Nephron (organoid): ENCODE data around the gene SLC25A45.

Source experiments
- H3K27ac Mint-ChIP-seq, 3 experiments: 2 replicates each; pipeline ENCODE4 v1.8.0; 2020; ENCODE audit warnings: mixed read lengths in 3 of 3, mild to moderate bottlenecking in 2 of 3, moderate library complexity in 1 of 3
- H3K27me3 Mint-ChIP-seq: 2 replicates; pipeline ENCODE4 v1.8.0; 2021; ENCODE audit warnings: low read depth, mild to moderate bottlenecking, moderate library complexity, mixed read lengths
- H3K36me3 Mint-ChIP-seq: 2 replicates; pipeline ENCODE4 v1.8.0; 2020; ENCODE audit warnings: low read depth, mixed read lengths
- H3K4me1 Mint-ChIP-seq: 2 replicates; pipeline ENCODE4 v1.8.0; 2020; ENCODE audit warnings: mixed read lengths
- H3K4me3 Mint-ChIP-seq, 3 experiments: 2 replicates each; pipeline ENCODE4 v1.8.0; 2020; ENCODE audit warnings: mild to moderate bottlenecking in 3 of 3, mixed read lengths in 3 of 3, moderate library complexity in 2 of 3
- H3K9me3 Mint-ChIP-seq: 2 replicates; pipeline ENCODE4 v1.8.0; 2020; ENCODE audit warnings: mixed read lengths
- CTCF ChIP-seq, 3 experiments: fragments of 200-600 bp; sonication (generic); IDR thresholded peaks; one replicate each; pipeline ENCODE4 v1.5.0; 2021; ENCODE audit warnings: antibody characterized with exemption in 3 of 3; ENCODE audit not compliant: unreplicated experiment in 3 of 3

SLC25A45 gene

GRCh38 chr11:65410936-65411680, 28.7 kb upstream of the SLC25A45 start:
- TF ChIP-seq CTCF (IDR thresholded peaks at IDR 0.05; ENCODE audit: unreplicated experiment in 3 of 3) = no peak
- H3K27ac Mint-ChIP-seq = no peak overlapping the region
- H3K36me3 Mint-ChIP-seq = peaks cover 12% of the 10 kb centered on the region
- no peaks in the 10 kb centered on the region for H3K27me3 Mint-ChIP-seq
- no peaks in the 10 kb centered on the region for H3K9me3 Mint-ChIP-seq
- H3K4me1 Mint-ChIP-seq = peaks cover 15% of the 10 kb centered on the region
- no peak overlapping the region for H3K4me3 Mint-ChIP-seq

- no peak overlapping the region for H3K27ac Mint-ChIP-seq
- no peak overlapping the region for H3K4me3 Mint-ChIP-seq
- no peaks in the 10 kb centered on the region for H3K4me1 Mint-ChIP-seq
- no peaks in the 10 kb centered on the region for H3K27me3 Mint-ChIP-seq
- no peaks in the 10 kb centered on the region for H3K9me3 Mint-ChIP-seq
- H3K36me3 Mint-ChIP-seq = peaks cover 23% of the 10 kb centered on the region
- no peak for TF ChIP-seq CTCF (IDR thresholded peaks at IDR 0.05; ENCODE audit: unreplicated experiment in 3 of 3)
Observed at GRCh38 chr11:65404638-65405339, 22.3 kb upstream of the SLC25A45 start.

- Mint-ChIP-seq H3K4me3 (no peak overlapping the region), H3K27ac (no peak overlapping the region), H3K4me1 (no peaks in the 10 kb centered on the region), H3K36me3 (peaks cover 24% of the 10 kb centered on the region), H3K9me3 (no peaks in the 10 kb centered on the region), H3K27me3 (no peaks in the 10 kb centered on the region)
- TF ChIP-seq CTCF (IDR thresholded peaks at IDR 0.05; ENCODE audit: unreplicated experiment in 3 of 3) = no peak
Observed at GRCh38 chr11:65404210-65404609, 21.8 kb upstream of the SLC25A45 start.

- Mint-ChIP-seq H3K27me3 (no peaks in the 10 kb centered on the region), H3K4me3 (no peak overlapping the region), H3K9me3 (no peaks in the 10 kb centered on the region), H3K27ac (no peak overlapping the region), H3K36me3 (peaks cover 19% of the 10 kb centered on the region), H3K4me1 (peaks cover 2% of the 10 kb centered on the region)
- no peak for TF ChIP-seq CTCF (IDR thresholded peaks at IDR 0.05; ENCODE audit: unreplicated experiment in 3 of 3)
Observed at GRCh38 chr11:65403607-65404121, 21.2 kb upstream of the SLC25A45 start.

- Mint-ChIP-seq H3K27me3 (no peaks in the 10 kb centered on the region), H3K4me3 (no peak overlapping the region), H3K36me3 (peaks cover 21% of the 10 kb centered on the region), H3K4me1 (peaks cover 7% of the 10 kb centered on the region), H3K27ac (no peak overlapping the region), H3K9me3 (no peaks in the 10 kb centered on the region)
- no peak for TF ChIP-seq CTCF (IDR thresholded peaks at IDR 0.05; ENCODE audit: unreplicated experiment in 3 of 3)
Observed at GRCh38 chr11:65402790-65403189, 20.3 kb upstream of the SLC25A45 start.
